GM21381 (cell line): Measurements from ENCODE around the gene LRRTM2.
"Not testable (repeated sequence)": the region's sequence is repeated elsewhere in the genome, so short reads cannot be mapped to it uniquely, and the experiment has no call there.

Source experiments
- ATAC-seq: cut with Tn5 transposase; IDR thresholded peaks from one replicate; pipeline ENCODE4 v1.9.1; 2021; ENCODE audit warnings: mild to moderate bottlenecking, moderate library complexity; ENCODE audit not compliant: unreplicated experiment

LRRTM2 gene

GRCh38 chr5:138841531-138841930 is 33.6 kb downstream of the LRRTM2 start:
- no peak for ATAC-seq

DNA sequence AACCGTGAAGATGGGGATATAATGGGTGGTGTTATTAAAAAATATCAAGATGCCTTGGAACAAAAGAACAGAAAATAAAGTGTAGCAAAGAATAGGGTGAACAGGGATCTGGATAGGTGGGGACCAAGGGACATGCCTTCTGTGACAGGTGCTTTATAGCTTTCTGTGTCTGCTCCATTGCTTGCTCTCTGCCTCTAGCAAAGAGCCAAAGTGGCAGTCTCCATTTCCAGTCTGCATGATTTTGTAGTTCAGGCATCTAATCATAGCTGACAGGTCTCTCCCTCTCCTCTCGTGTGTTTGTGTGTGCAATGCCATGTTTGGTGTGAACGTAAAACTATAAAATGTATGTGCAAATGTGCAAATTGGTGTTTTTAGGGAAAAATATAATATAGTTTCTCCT is 35.0 kb downstream of the LRRTM2 start:
- ATAC-seq = no peak

- no peak for ATAC-seq
Measured at GRCh38 chr5:138837160-138837559, 38.0 kb downstream of the LRRTM2 start.

DNA sequence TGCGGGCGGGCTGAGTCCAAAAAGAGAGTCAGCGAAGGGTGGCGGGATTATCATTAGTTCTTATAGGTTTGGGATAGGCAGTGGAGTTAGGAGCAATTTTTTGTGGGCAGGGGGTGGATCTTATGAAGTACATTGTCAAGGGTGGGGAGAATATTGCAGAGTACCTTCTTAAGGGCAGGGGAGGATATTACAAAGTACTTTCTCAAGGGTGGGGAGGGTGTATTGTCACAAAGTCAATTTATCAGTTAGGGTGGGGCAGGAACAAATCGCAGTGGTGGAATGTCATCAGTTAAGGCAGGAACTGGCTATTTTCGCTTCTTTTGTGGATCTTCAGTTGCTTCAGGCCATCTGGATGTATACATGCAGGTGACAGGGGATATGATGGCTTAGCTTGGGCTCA is 40.3 kb downstream of the LRRTM2 start:
- not testable (repeated sequence) for ATAC-seq

DNA sequence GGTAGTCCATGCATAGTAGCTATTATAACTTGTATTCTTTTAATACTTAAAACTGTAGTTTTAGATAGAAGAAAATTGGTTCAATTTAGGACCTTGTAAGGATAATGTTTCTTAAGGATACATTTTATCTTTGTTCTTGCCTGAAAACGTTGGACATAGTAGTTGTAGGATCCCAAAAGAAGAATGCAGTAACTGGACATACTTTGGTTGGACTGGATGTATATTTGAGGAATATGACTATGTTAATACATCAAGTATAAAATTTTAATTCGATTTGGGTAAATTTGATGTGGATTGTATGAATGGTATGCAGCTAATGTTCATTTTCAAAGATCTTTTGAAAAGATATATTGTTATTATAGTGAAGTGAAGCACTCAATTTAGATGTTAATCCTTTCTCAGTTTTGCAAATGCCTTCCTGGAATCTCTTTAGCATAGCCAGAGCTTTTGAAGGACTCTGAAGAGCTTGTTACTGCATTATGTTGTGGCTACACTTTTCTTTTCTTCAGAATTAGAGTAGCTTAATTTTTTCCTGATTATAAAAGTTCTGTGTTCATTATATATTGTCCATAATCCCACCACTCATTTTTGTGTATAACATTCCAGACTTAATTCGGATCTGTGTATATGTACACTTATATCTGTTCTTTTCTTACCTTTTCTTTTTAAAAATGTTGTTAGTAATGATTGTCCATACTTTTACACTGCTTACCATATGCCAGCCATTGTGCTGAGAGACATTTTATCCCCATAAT is 41.2 kb downstream of the LRRTM2 start:
- no peak for ATAC-seq

DNA sequence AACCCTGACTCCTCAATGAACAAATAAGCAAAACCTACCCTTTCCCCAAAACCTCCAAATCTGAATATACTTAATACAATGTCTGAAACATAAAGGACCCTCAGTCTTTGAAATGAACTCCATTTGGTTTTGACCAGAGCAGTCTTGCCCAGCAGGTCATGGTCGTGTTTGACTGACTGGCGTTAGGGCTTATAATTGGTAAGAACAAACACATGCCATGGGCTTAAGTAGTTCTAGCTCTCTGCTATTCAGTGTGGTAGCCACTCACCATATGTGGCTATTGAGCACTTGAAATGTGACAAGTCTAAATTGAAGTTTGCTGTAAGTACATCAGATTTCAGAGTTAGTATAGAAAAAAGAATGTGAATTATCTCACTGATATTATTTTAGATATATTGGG is 42.1 kb downstream of the LRRTM2 start:
- ATAC-seq = no peak

DNA sequence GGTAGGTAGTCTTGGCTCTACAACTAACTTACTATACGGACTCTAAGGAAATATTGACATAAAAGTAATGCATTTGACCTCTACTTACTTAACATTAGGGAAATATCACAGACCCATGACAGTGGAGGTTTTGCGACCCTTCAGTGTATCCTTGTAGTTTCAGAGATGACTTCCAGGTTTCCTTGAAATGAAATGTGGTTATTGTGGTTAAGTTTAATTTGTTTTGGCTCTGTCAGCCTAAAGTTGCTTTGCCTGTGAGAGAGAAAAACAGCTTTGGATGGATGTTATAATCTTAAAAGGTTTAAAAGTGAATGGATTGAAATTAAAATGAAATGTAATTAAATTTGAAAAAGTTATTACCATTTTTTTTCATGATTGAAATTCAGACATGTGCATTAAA is 42.9 kb downstream of the LRRTM2 start:
- no peak for ATAC-seq

GRCh38 chr5:138831703-138832102 is 43.4 kb downstream of the LRRTM2 start:
- no peak for ATAC-seq

DNA sequence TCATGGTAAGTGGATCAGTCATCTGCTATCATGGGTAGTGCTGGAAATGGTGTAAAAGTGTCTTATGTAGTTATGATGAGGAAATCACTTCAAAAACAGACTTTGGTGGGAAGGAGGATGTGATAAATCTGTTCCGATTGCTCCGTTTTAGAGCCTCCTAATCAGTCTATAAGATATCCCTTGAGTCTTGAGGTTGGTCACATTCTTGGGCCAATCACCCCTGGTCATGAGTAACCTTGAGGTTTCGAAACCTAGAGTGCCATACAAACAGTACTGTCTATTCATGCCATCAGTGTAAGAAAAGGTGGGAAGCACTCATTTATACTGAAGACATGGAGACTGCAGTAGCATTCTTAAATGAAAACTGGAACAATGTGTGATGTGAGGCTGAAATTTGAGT is 45.8 kb downstream of the LRRTM2 start:
- no peak for ATAC-seq

- no peak for ATAC-seq
Measured at GRCh38 chr5:138828556-138828955, 46.6 kb downstream of the LRRTM2 start.

DNA sequence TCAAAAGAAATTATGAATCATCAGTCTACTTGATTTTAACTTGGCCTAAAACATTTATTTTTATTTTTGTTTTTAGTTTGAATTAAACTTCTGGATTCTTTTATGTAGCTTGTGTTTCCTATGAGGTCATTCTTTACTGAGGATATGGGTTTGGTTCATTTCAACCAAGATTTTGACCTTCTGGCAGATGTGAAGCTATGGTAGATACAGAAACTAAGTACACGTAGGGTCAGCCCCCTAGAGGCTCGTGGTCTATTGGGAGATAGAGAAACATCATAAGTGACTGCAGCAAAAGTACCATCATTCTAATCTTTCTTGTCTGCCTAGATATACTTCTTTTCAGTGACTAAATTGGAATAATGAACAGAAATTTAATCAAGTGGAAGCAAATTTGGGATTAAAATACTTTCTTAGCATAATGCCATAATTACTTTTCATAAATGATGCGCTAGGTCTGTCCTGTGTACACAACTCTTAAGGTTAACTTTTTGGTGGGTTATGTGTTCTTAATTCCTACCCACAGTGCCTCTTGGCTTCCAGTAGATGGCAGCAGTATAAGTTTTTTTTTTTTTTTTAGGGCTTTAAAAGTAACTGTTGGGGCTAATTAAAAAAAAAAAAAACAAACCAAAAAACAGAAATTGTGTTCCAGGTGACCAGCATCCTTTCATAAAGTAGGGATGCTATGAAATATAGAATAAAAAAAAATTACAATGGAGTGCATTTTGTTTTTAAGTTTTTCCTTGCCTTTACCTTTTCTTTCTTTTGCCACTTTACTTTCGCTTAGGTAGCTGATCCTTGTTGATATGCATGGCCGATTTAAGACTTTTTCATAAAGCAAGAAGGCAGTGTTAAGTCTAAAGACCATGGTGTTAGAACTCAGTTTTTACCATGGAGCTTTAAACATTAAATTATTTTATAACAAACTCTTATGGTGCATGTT is 49.9 kb downstream of the LRRTM2 start:
- no peak for ATAC-seq

DNA sequence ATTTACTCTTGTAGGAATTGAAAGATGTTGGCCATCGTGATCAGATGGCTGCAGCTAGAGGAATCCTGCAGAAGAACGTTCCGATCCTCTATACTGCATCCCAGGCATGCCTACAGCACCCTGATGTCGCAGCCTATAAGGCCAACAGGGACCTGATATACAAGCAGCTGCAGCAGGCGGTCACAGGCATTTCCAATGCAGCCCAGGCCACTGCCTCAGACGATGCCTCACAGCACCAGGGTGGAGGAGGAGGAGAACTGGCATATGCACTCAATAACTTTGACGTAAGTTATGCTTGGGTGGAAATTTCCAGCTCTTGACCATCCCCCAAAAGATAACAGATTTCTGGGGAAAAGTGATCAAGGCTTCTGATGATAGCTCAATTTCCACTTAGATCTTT is 50.6 kb downstream of the LRRTM2 start:
- no peak for ATAC-seq

DNA sequence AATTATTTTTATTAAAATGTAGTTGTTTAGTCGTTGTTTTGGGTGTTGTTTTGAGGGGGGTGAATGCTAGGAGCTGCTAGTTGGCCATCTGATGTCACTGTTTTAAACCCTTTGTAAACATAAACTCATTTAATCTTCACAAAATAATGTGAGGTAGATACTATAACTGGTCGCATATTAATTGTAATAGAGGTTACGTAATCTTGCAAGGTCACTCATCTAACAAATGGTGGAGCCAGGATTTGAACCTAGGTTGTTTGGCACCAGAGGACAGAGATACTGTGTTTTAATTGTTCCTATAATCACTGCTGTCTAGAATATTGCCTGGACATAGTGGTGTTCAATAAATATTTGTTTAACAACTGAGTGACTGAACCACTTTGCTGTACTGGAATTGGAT is 54.4 kb downstream of the LRRTM2 start:
- no peak for ATAC-seq

GRCh38 chr5:138819081-138819480 is 56.1 kb downstream of the LRRTM2 start:
- ATAC-seq = no peak
